RWPE2 (cell line): ENCODE data around the gene COCH.

ENCODE experiments used
- ATAC-seq: fragments of 200-7000 bp; cut with Tn5 transposase; 3 replicates; pipeline ENCODE4 v1.9.1; 2021; ENCODE audit warnings: low read depth
- DNase-seq: peaks from one replicate; pipeline ENCODE4 v3.0.0-alpha.2; 2020; ENCODE audit warnings: low spot score
- H3K27ac ChIP-seq: fragments of 450-650 bp; 2 replicates; pipeline ENCODE4 v1.5.1; 2017; ENCODE audit warnings: mild to moderate bottlenecking; ENCODE audit not compliant: poor library complexity, severe bottlenecking
- H3K27me3 ChIP-seq: fragments of 250-450 bp; sonication (Bioruptor Pico); 2 replicates; pipeline ENCODE4 v1.5.1; 2021; ENCODE audit warnings: mild to moderate bottlenecking, moderate library complexity; ENCODE audit not compliant: insufficient read depth, poor library complexity, severe bottlenecking
- H3K36me3 ChIP-seq: fragments of 250-450 bp; sonication (Bioruptor Pico); 2 replicates; pipeline ENCODE4 v1.5.1; 2020; ENCODE audit warnings: low read depth, mild to moderate bottlenecking, moderate library complexity
- H3K4me1 ChIP-seq: fragments of 250-450 bp; sonication (Bioruptor Pico); 2 replicates; pipeline ENCODE4 v1.5.1; 2021; ENCODE audit warnings: mild to moderate bottlenecking, moderate library complexity; ENCODE audit not compliant: insufficient read depth, poor library complexity, severe bottlenecking
- H3K4me3 ChIP-seq: fragments of 250-450 bp; sonication (Bioruptor Pico); 2 replicates; pipeline ENCODE4 v1.5.1; 2021; ENCODE audit warnings: mild to moderate bottlenecking, moderate library complexity; ENCODE audit not compliant: severe bottlenecking
- H3K9me3 ChIP-seq: fragments of 250-450 bp; sonication (Bioruptor Pico); 2 replicates; pipeline ENCODE4 v1.5.1; 2021; ENCODE audit warnings: mild to moderate bottlenecking, moderate library complexity; ENCODE audit not compliant: severe bottlenecking
- CTCF ChIP-seq: fragments of 450-650 bp; IDR thresholded peaks from one replicate; pipeline ENCODE4 v1.5.1; 2017; ENCODE audit warnings: mild to moderate bottlenecking, moderate library complexity; ENCODE audit not compliant: poor library complexity, severe bottlenecking

The COCH gene

GRCh38 chr14:30874120-30874998 lies at the start of gene COCH:
TSS of gene COCH (plus strand) at chr14:30874559. CDS start at chr14:30874939, 380 bp downstream.
- peaks cover 56% of the 10 kb centered on the region for H3K27me3 ChIP-seq
- TF ChIP-seq CTCF: peak; percentile 49
- no peaks in the 10 kb centered on the region for H3K9me3 ChIP-seq
- peak within 1 kb of the TSS; percentile 30 for H3K4me3 ChIP-seq
- H3K4me1 ChIP-seq: no peaks in the 10 kb centered on the region
- peak; percentile 62 for ATAC-seq
- H3K36me3 ChIP-seq: no peaks in the 10 kb centered on the region
- no peak for DNase-seq
- H3K27ac ChIP-seq: no peak within 1 kb of the TSS

- H3K9me3 ChIP-seq: peaks cover 13% of the 10 kb centered on the region
These were observed 48.3 kb upstream of the COCH start for GRCh38 chr14:30826070-30826469.

GRCh38 chr14:30829853-30830252 lies 44.5 kb upstream of the COCH start:
- ATAC-seq: no peak
- no peak for TF ChIP-seq CTCF
- DNase-seq: no peak

More at GRCh38 chr14:30826070-30826469, 48.3 kb upstream of the COCH start:
- no peak for ATAC-seq
- no peaks in the 10 kb centered on the region for H3K4me1 ChIP-seq
- H3K27me3 ChIP-seq: no peaks in the 10 kb centered on the region
- H3K4me3 ChIP-seq: no peak overlapping the region
- no peak for DNase-seq
- no peak for TF ChIP-seq CTCF
- no peaks in the 10 kb centered on the region for H3K36me3 ChIP-seq
- no peak overlapping the region for H3K27ac ChIP-seq

GRCh38 chr14:30834353-30834752 lies 40.0 kb upstream of the COCH start:
- H3K4me1 ChIP-seq: no peaks in the 10 kb centered on the region
- no peaks in the 10 kb centered on the region for H3K27me3 ChIP-seq
- H3K9me3 ChIP-seq: peaks cover 4% of the 10 kb centered on the region
- DNase-seq (no peak), ATAC-seq (no peak)
- H3K27ac ChIP-seq: no peak overlapping the region
- TF ChIP-seq CTCF: no peak
- no peak overlapping the region for H3K4me3 ChIP-seq
- H3K36me3 ChIP-seq: no peaks in the 10 kb centered on the region

More at GRCh38 chr14:30829853-30830252, 44.5 kb upstream of the COCH start:
- no peaks in the 10 kb centered on the region for H3K36me3 ChIP-seq
- no peaks in the 10 kb centered on the region for H3K27me3 ChIP-seq
- H3K27ac ChIP-seq: no peak overlapping the region
- H3K4me3 ChIP-seq: no peak overlapping the region
- H3K4me1 ChIP-seq: no peaks in the 10 kb centered on the region
- peaks cover 18% of the 10 kb centered on the region for H3K9me3 ChIP-seq

GRCh38 chr14:30838351-30838750 lies 36.0 kb upstream of the COCH start:
- no peaks in the 10 kb centered on the region for H3K36me3 ChIP-seq

More at GRCh38 chr14:30838351-30838750, 36.0 kb upstream of the COCH start:
- H3K27ac ChIP-seq: no peak overlapping the region
- H3K4me3 ChIP-seq: no peak overlapping the region
- ATAC-seq (no peak), DNase-seq (no peak)
- peaks cover 4% of the 10 kb centered on the region for H3K9me3 ChIP-seq
- no peak for TF ChIP-seq CTCF
- H3K27me3 ChIP-seq: peaks cover 9% of the 10 kb centered on the region
- H3K4me1 ChIP-seq: no peaks in the 10 kb centered on the region
